Activated CD4-positive, alpha-beta T cell treated with anti-CD3 and anti-CD28 coated beads, Interleukin-2, Interleukin-4, amounts not matched to agents 100 ng/mL and 50 ng/mL, durations not matched to agents 16 hours and 8 hours (primary cell): Measurements from ENCODE around the gene VPS33B.
A peak's percentile ranks its signal among the peaks of the same experiment; 100 is the strongest.

Experiments
- DNase-seq: peaks from one replicate; pipeline ENCODE4 v3.0.0-alpha.2; 2020; ENCODE audit warnings: low spot score

The VPS33B gene

GRCh38 chr15:90979582-90979981 is 42.8 kb downstream of the VPS33B start:
- no peak for DNase-seq

GRCh38 chr15:90974216-90974615 is 48.2 kb downstream of the VPS33B start:
- no peak for DNase-seq

GRCh38 chr15:90972133-90972532 is 50.3 kb downstream of the VPS33B start:
- DNase-seq, result no peak

- no peak for DNase-seq
Measured at GRCh38 chr15:90970274-90970673, 52.1 kb downstream of the VPS33B start.

- DNase-seq, result no peak
Measured at GRCh38 chr15:90968434-90968833, 54.0 kb downstream of the VPS33B start.

GRCh38 chr15:90967206-90967605 is 55.2 kb downstream of the VPS33B start:
- no peak for DNase-seq

- no peak for DNase-seq
Measured at GRCh38 chr15:90966262-90966661, 56.1 kb downstream of the VPS33B start.

- no peak for DNase-seq
Measured at GRCh38 chr15:90962021-90962420, 60.4 kb downstream of the VPS33B start.

- DNase-seq, result no peak
Measured at GRCh38 chr15:90960298-90961091, 61.9 kb downstream of the VPS33B start.

- no peak for DNase-seq
Measured at GRCh38 chr15:90959894-90960293, 62.5 kb downstream of the VPS33B start.

- no peak for DNase-seq
Measured at GRCh38 chr15:90959028-90959595, 63.3 kb downstream of the VPS33B start.

GRCh38 chr15:90957791-90958190 is 64.6 kb downstream of the VPS33B start:
- no peak for DNase-seq

- DNase-seq, result no peak
Measured at GRCh38 chr15:90957031-90957790, 65.2 kb downstream of the VPS33B start.

GRCh38 chr15:90956274-90957030 is 65.9 kb downstream of the VPS33B start:
- DNase-seq, result peak; percentile 69

GRCh38 chr15:90955624-90956273 is 66.6 kb downstream of the VPS33B start:
- DNase-seq, result no peak

- DNase-seq, result peak; percentile 97
Measured at GRCh38 chr15:90954712-90955623, 67.4 kb downstream of the VPS33B start, which contains the start of gene RCCD1. Gene RCCD1, plus strand, starts transcription at chr15:90954884. Its CDS starts 1,851 bp downstream, at chr15:90956735.

- DNase-seq, result no peak
Measured at GRCh38 chr15:90953947-90954711, 68.3 kb downstream of the VPS33B start.

GRCh38 chr15:90952901-90953677 is 69.3 kb downstream of the VPS33B start:
- DNase-seq, result no peak

- DNase-seq, result no peak
Measured at GRCh38 chr15:90950676-90951075, 71.7 kb downstream of the VPS33B start.
